NCI-H69 (cell line): ENCODE results near the gene ADGRA1.

Source experiments
- DNase-seq: peaks from one replicate; lab custom pipeline; 2025; lab: John Stamatoyannopoulos, UW

The ADGRA1 gene

DNA sequence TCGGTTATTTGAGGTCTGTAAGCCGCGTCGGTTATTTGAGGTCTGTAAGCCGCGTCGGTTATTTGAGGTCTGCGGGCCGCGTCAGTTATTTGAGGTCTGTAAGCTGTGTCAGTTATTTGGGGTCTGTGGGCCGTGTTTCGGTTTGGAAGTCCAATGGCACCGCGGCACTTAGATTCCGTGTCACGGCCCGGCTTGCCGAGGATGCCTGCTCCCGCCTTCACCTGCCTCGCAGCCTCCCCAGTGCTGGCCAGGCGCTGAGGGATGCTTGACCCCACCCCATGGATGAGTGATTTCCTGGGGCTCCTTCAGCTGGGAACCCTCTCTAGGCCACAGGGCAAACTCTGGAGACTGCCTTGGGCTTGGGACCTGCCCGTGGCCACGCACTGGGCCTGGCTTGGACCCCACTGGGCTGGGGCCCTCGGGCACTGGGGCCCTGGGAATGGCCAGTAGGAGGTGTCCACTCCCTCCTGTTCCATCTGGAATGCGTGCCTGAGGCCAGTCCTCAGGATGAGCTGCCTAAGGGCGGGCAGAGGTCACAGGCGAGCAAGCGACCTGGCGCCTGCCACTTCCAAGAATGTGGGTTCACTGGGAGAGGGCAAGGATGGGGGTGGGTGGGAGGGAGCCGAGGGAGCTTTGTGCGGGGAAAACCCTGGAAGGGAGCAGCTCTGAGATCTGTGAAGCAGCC lies 25.6 kb downstream of the ADGRA1 start:
- no peak for DNase-seq

DNA sequence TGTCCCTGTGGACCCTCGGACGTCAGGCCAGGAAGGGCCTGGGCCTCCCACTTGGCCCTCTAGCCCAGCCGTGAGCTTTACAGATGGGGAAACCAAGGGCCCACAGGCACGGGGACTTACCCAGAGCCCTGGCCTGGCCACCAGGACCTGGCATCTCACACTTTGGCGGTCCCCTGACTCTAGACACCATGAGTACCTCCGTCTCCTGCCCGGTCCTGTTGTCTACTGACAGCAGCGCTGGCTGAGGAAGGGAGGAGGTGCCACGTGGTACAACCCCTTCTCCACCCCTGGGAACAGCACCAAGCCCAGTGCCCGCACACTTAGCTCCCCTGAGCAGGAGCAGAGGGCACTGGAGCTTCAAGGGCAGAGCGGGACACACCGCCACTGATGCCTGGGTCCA lies 26.1 kb downstream of the ADGRA1 start:
- DNase-seq, result no peak

DNA sequence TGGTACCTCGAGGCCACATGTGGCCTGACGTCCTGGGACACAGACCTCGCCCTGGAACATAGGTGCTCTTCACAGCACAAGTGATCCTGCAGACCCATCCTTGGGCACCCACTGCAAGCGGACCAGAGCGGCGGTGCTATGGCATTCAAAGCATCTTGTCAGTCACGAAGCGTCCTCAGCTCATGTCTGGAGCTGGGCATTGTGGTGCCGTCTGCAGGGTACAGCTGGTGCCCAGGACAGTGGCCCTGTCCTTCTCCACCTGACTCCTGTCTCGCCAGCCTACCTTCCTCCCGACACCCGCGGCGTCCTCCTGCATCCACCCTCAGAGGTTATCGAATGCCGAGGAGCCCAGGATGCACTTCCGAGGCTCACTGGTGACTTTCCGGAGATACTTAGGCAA lies 26.5 kb downstream of the ADGRA1 start:
- no peak for DNase-seq

DNA sequence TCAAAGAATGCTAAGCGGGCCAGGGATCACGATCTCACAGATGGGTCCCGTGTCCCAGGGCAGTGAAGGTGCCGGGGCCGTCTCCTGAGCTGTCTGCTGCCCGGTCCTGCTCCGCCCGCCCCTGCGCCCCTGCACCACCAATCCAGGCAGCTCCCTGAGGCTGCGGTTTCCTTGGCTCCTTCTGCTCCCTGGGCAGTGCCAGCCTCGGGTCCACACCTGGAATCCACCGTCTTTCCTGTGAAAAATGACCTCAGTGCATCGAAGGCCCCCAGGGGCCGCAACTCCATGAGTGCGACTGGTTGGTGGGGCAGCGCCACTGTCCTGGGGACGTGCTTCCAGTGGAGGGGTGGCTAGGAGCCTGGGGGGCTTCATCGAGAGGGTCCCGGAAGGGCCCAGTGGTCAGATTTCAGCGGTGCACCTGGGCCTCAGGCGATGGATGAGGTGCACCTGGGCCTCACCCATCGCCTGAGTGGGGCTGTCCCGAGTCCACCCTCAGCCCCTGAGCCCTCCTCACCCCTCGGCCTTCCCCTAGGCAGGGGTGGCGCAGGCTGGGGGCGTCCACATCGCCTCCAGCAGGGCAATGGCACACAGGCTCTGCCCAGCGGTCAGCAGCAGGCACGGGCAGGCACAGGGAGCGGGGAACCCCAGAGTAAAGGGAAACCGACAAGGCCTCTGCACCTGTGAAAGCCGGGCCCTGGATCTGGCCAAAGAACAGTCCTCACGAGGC lies 27.2 kb downstream of the ADGRA1 start:
- no peak for DNase-seq

DNA sequence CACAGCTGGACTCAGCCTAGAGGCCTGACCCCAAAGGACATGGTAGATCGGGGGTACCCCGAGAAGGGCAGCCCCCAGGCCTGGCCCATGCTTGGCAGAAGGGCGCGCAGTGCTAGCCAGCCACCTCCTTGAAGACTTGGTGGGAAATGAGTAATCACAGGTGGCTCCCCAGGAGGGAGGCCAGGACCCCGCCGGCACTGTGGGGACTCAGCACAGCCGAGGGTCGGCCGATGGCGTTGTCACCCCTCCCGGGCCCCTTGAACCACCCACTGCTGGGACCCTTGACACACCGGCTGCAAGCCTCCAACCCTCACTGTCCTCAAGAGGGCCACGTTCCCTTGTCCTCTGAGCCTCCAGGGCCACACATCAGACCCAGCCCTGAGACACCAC lies 27.7 kb downstream of the ADGRA1 start:
- DNase-seq, result no peak

DNA sequence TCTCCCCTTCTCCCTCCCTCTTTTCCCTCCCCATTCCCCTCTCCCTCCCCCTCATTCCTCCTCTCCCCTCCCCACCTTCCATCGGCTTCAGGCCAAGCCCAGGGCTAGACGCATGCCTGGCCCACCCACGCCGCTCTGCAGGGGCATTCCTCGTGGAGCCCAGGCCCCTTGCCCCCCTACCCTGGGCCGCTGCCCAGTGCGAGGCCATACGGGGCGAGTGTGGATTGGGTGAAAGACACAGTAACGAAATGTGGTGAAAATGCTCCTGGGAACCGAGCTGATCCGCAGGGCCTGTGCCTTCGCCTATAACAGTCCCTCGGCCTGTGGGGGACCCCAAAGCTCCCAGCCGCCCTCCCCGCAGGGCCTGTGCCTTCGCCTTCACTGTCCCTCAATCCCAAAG lies 28.3 kb downstream of the ADGRA1 start:
- no peak for DNase-seq

DNA sequence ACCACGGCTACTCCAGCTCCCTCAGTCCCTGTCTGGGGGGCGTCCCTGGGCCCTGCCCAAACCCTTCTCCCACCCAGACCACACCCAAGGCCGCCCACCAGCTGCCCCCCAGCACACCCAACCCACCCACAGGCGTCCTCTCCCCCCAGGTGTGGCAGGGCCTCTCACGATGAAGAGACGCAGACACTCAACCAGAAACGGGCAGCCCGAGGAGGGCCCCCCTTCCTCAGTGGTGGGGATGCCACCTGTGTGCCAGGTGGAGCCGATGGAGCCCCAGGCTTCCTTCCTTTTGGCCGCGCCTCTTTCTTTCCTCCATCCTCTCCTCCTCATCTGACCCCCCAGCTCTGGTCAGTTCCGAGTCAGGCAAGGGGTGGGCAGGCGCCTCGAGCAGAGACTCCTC lies 28.7 kb downstream of the ADGRA1 start:
- no peak for DNase-seq

DNA sequence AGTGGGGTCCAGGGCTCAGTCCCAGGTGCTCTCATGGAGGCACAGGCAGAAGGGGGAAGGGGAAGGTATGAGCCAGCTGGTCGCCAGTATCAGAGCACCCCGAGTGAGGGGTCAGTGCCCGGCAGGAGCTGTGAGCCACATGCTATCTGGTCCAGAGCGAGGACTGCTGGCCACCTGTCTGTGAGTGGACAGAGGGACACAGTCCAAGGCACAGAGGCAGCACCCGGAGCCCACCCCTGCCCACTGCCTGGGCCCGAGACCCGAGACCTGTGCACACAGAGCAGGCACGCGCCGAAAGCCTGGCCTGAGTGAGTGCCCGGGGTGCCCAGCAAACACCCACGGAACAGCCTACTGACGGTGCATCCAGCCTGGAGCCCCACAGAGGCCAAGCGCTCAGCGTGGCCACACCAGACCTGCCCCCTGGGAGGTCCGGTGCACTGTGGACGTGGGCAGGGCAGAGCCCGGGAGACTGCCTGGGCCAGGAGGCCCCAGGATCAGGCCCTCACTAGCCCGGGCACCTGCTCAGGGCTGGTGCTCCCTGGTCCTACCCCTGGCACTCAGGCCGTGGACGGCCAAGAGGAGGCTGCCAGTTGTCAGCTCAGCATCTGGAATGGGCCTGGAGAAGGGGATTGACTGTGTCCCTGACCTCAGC lies 29.4 kb downstream of the ADGRA1 start:
- DNase-seq, result no peak

DNA sequence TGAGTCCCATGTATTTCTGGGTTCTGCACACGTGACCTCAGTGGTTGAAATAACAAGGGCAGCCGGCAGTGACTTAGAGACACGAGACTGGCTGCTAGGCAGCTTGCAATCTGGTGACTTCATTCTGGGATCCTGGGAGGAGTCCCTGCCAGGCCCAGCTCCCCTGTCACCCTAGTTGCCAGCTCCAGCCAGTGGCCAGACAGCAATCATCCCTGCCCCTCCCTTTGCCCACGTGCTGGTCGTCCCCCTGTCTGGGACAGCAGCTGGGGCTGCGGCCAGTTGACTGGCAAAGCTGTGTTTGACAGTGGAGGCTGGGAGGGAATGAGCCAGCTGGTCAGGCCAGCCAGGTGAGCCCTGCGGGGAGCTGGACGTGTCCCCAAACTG lies 30.0 kb downstream of the ADGRA1 start:
- no peak for DNase-seq

DNA sequence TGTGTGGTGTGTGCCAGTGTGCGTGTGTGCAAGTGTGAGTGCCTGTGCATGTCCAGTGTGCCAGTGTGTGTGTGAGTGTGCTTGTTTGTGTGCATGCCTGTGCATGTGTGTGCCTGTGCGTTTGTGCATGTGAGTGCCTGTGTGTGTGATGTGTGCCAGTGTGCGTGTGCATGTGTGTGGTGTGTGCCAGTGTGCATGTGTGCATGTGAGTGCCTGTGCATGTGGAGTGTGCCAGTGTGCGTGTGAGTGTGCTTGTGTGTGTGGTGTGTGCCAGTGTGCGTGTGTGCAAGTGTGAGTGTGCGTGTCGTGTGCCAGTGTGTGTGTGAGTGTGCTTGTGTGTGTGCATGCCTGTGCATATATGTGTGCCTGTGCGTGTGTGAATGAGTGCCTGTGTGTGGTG lies 33.8 kb downstream of the ADGRA1 start:
- DNase-seq, result no peak

DNA sequence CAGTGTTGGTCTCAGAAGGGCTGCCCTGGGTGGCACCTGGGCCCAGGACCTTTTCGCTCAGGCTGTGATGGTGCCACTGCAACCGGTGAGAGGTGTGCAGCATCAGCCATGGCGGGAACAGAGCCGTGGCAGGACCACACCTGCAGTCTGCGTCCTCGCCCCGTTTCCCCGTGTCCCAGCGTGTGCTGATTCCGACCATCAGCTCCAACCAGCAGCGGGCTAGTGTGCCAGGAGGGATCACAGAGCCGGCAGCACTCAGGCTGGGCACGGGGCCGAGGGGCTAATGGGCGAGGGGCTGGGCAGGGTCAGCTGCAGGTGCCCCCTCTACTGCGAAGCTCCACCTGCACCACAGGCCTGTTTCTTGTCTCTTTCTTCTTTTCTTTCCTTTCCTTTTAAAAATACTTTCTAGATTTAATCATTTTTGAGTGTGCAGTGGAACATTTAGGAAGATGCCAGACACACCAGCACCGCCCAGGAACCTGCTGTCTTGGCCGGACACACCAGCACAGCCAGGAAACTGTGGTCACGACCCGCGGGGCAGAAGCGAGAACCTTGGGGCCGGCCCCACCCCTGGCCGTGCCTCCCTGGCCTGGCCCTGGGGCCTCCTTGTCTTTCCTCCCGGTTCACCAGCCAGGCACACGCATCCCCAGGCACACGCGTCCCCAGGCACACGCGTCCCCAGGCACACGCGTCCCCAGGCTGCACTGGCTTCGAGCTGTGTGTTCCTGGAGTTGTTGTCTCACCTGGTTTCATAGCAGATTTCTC lies 34.6 kb downstream of the ADGRA1 start:
- DNase-seq, result no peak

DNA sequence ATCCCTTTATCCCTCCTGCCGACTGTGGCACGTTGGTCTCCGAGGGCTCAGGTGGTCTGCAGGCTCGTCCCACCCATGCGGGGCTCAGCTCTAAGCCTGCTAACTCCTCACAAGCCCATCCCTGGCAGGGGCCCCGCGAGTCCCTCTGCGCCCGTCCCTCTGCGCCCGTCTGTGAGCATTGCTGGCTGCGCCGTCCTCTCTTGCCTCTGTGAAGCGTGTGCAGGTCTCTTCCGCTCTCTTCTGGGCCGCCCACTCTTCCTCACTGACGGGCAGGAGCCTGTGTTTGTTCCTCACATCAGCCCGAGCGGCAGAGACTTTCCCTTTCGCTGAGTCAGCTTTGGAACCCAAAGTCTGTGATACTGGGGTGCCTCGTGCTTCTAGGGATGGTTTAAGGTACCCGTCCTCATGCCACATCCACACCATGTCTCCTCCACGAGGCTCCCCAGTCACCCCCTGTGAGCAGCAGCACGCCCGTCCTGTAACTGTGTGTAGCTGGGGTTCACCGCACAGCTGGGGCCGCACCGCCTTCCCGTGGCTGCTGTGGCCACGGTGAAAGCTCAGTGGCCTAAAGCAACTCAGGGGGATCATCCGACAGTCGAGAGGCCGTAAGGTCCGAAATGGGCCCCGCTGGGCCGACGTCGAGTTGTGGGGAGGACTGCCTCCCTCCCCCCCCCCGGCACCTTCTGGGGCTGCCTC lies 35.5 kb downstream of the ADGRA1 start:
- DNase-seq, result no peak

DNA sequence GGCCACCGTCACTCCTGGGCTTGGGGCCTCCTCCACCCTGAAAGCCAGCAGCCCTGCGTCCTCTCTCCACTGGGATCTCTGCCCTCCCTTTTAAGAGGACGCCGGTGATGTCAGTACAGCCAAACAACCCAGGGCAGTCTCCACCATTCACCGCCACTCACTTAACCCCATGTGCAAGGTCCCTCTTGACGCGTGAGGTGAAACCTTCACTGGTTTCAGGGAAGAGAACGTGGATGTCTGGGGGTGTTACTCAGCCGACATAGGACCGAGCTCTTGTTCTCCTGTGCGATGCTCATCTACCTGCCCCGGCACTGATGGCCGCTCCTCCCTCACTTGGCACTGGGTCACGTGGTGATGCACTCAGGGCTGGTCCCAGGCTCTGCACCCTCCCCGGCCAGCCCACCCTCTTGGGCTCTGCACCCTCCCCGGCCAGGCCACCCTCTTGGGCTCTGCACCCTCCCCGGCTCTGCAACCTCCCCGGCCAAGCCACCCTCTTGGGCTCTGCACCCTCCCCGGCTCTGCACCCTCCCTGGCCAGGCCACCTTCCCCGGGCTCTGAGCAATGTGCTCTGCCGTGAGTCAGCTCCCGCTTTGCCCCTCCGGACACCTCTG lies 36.1 kb downstream of the ADGRA1 start:
- DNase-seq, result no peak

DNA sequence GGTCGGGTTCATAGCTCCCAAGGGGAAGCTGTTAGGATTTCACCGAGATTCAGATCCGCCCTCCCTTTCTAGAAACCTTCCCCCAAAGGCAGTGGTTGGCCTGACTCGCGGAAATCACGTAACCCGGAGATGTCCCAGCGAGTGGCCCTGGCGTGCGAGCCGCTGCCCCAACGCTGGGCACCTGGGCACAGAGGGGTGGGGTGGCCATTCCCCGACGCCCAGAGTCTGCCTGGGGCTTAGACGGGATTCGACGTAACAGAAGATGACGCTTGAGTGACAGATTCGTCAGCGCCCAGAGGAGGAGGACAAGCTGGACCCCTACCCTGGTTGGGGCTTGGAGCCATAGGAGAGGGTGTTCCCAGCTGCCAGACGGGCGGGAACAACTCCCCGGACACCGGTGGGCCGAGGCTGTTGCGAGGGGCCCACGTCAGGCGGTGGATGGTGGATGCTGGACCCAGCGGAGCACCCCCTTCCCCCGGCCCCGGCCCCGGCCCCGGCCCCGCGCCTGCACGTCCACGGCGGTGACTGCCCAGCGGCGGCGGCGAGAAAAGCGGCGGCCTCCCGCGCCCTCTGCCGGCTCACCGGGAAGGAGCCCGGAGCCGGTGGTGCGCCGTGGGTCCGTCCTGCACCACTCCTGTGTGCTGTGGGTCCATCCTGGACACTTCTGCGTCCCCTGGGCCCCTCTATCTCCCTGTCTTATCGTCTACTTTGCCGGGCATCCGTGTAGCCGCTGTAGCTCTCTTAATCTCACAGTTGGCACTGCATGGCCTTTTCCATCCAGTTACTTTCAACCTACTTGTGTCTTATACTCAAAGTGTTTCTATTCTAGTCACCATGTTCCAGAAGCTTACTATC lies 36.9 kb downstream of the ADGRA1 start:
- no peak for DNase-seq

DNA sequence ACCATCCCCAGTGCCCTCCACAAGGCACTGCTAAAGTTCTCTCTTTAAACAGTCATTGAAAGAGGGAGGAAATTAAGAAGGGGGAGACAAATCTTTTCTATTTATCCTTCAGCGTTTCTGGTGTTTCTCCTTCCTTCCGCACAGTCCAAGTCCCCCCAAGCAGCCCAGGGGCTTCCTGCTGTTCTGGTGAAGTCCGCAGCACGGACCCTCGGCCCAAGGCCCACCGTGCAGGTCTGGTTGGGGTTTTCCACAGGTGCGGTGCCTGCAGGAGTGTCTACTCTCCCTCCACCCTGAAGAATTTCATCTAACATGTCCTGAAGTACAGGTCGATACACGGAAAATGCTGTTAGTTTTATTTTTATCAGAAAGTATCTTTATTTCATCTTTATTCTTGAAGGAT lies 38.2 kb downstream of the ADGRA1 start:
- no peak for DNase-seq

DNA sequence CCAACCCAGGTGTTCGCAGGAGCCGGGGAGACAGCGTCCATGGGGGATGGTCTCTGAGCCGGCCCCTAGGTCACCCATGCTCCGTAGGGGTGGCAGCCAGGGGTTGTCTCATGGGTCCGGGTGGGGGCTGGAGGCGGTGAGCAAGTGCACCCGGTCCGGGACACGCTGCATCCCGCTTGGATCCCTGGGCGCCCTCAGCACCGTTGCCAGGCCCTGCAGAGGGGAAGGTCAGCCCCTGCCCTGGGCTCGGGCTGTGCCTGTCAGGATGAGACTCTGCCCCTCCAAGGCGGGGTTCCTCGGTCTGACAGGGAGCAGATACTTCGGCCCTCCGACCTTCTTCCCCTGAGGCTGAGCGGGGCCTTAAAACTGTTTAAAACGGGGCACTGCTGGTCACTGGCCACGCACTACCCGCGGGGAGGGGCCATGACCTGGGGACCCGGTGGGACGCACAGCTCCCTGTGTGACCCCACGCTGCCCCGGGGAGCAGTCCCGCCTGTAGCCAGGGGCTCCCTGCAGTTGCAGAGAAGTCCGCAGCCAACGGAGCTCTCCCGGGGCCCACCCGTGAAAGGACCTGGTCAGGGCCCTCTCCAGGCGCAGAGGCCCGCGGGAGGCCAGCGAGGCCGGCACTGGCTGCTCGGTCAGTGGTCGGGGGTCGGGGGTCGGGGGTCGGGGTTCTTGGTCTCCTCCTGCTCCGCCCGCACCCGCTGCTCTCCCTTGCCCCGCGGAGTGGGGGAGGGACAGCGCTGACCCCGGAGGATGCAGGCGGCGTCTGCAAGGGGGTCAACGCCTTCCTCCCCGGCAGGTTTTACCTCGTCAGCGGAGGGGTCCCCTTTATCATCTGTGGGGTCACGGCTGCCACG lies 38.9 kb downstream of the ADGRA1 start:
- DNase-seq, result no peak

DNA sequence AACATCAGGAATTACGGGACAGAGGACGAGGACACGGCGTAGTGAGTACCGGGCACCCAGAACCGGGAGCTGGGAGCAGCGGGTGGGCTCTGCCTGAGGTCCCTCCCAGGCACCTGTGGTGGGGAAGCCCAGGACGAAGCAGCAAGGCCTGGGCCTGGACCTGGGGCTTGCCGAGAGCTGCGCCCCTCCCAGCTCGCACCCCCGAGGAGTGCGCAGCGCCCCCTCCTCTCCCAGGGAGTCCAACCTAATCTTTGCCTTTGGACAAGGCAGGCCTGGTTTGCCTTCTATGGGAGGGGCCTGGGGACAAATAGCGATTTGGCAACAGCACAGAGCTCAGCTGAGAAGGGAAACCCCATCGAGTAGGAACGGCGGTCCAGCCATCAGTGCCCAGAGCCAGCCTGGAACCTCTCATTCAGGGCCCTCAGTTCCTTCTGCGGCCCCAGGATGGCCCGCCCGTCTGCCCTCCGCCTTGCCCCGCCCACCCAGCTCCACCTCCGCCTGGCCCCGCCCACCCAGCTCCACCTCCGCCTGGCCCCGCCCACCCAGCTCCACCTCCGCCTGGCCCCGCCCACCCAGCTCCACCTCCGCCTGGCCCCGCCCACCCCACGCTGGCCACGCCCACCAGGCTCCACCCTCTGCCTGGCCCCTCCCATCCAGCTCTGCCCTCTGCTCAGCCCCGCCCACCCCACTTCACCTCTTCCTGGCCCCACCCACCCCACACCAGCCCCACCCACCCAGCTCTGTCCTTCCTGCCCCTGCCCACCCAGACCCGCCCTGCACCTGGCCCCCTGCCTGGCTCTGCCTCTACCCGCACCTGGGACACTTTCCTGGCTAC lies 39.8 kb downstream of the ADGRA1 start:
- DNase-seq, result no peak

DNA sequence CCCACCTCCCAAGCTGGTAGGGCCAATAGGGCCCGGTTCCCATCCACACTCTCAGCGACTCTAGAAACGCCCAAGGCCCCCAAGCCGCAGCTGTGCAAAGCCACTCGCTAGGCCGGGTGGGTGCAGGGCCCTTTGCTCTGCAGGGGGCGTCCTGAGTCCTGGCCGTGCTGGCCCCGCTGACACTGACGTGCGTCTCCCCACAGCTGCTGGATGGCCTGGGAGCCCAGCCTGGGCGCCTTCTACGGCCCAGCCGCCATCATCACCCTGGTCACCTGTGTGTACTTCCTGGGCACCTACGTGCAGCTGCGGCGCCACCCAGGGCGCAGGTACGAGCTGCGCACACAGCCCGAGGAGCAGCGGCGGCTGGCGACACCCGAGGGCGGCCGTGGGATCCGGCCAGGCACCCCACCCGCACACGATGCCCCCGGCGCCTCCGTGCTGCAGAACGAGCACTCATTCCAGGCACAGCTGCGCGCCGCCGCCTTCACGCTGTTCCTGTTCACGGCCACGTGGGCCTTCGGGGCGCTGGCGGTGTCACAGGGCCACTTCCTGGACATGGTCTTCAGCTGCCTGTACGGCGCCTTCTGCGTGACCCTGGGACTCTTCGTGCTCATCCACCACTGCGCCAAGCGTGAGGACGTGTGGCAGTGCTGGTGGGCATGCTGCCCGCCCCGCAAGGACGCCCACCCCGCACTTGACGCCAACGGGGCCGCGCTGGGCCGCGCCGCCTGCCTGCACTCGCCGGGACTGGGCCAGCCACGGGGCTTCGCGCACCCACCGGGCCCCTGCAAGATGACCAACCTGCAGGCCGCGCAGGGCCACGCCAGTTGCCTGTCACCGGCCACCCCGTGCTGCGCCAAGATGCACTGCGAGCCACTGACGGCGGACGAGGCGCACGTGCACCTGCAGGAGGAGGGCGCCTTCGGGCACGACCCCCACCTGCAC lies 40.7 kb downstream of the ADGRA1 start:
- DNase-seq, result no peak
